AG09319 (cell line): ENCODE measurements around the gene CLCN4.

Source experiments
- DNase-seq: peaks from one replicate; pipeline ENCODE4 v3.0.0-alpha.2; 2010; ENCODE audit warnings: low read depth; ENCODE audit errors: extremely low read depth
- CTCF ChIP-seq: IDR thresholded peaks from 2 replicates; pipeline ENCODE4 v1.5.1; 2011; ENCODE audit warnings: low read depth, mild to moderate bottlenecking, inconsistent platforms, low read length, moderate library complexity

CLCN4 gene

DNA sequence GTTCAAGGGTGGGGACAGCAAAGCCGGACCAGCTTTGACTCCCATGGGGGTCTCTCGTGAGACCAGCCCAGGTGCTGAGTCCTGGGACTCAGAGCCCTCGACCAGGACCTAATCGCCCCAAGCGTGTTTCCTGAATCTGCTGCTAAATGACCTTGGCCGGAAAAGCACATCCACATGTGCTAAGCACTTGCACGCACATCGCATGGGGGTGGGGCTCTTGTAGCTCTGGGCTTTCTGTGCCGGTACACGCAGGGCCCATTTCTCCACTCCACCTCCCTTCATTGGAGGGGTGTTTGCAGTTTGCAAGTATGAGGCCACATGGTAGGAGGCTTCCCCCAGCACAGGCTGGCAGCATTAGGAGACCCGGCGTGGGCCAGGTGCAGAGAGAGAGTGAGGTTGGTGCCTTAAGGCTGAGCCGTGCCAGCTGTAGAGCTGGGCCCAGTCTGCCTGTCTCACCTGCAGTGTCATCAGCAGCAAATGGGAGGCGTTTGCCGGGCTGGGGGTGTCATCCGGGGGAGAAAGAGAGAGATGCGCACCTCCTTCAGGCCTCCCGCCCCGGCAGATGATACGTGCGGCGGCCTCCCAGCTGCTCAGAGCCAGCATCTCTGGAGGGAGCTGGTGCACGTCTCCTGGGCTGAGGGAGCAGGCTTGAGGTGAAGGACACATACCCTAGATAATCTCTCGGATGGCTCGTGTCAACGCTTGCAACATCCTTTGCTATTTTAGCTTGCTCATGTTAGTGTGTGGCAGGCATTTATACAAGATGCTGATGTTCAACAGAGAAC lies 45.2 kb upstream of the CLCN4 start:
- no peak for TF ChIP-seq CTCF
- no peak for DNase-seq

DNA sequence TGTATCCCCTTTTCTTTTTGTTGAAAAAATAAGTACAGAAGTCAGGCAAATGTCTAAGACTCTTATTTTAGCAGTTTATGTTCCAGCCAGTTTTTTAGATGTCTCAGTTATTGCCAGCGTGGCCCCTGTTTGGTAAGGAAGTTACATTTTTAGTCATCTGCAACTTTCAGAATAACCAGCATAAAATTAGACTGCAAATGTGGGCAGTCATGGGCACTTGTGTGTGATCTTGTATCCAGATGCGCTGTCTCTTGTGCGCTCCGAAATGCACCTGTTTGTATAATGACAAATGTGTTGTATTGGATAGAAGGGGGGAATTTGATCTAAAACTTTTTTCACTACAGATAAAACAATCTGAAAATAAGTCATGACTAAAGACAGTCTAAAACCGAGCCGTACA lies 44.3 kb upstream of the CLCN4 start:
- TF ChIP-seq CTCF, result no peak
- DNase-seq, result no peak

DNA sequence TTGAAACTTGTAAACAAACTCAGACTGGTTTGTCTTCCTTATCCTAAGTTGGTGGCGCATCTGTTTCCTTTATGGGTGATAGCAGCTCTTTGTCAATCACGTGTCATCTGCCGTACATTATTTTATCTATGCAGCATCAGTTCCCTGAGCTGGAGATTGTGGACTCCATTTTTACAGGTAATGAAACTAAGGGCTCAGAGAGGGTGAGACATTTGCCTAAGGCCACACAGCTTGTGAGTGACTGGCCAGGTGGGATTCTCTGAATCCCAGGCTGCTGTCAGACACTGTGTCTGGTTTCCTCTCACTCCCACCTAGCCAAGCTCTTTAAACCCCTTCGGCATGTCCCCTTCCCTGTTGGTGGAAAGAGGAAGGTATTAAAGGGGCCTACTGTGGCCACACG lies 41.7 kb upstream of the CLCN4 start:
- DNase-seq, result no peak
- TF ChIP-seq CTCF, result no peak

DNA sequence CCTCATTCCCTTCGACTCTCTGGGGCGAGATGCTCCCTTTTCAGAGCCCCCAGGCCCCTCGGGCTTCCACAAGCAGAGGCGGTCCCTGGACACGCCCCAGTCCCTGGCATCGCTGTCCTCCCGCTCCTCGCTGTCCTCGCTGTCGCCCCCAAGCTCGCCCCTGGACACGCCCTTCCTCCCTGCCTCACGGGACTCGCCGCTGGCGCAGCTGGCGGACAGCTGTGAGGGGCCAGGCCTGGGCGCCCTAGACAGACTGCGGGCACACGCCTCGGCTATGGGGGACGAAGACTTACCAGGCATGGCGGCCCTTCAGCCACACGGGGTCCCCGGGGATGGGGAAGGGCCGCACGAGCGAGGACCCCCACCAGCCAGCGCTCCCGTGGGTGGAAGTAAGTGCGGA lies 39.5 kb upstream of the CLCN4 start:
- no peak for DNase-seq
- no peak for TF ChIP-seq CTCF

DNA sequence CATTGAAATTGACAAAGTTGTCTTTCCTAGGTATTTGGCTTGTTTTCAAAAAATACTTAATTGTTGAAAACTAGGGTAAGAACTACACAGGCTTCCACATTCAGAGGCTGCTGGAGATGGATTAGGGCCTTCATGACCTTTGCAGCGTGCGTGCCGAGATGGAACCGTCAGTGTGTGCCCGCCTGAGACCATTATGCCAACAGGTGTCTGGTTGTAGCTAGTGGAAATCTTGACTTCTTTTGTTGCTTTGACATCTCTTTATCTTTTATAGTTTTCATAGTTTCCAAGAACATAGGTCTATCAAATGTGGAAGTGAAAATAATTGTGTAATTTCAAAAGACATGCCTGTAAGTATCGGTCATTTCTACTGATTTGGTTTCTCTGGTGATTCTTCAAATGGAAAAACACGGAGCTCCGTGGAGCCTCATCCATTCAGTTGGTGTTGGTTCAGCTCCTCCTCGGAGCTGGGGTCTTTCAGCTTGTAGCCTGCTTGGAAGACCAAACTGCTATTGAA lies 38.9 kb upstream of the CLCN4 start:
- DNase-seq, result no peak
- TF ChIP-seq CTCF, result no peak

GRCh38 chrX:10118530-10118929 lies 38.2 kb upstream of the CLCN4 start:
- no peak for TF ChIP-seq CTCF
- DNase-seq, result no peak

DNA sequence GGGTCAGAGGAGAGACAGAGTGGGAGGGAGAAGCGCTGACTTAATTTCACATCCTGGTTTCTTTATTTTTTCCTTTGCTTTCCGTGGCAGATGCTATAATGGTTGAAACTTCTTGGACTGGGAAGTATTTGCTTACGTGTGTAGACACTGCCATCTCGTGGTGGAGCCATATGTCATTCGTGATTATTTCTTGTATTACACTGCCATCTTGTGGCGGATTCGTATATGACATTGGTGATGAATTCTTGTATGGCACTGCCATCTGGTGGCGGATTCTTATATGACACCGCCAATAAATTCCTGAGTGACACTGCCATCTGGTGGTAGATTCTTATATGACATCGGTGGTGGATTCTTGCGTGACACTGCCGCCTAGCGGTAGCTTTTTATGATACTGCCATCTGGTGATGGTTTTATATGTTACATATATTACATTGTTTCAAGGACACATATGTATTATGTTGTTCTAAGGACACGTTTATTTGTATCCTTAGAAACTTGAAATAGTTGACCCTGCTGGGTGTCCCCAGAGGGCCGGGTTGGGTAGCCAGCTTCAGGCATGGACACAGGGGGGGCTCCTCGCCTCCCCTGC lies 37.3 kb upstream of the CLCN4 start:
- peak; percentile 81 for DNase-seq
- TF ChIP-seq CTCF, result peak; percentile 97
